ENCODE data around the gene BCL11A. TPM values are rescaled to one million over a fixed set of nuclear protein-coding genes. Genes with fewer than 3 reads are reported as not detected.

BCL11A gene
- total RNA-seq, 1 experiment from 2014 or later: 0.29 TPM

- Mint-ChIP-seq H3K9me3 (ENCODE audit: unreplicated experiment) (no peaks in the 10 kb centered on the region), H3K27ac (ENCODE audit: unreplicated experiment) (no peak overlapping the region), H3K27me3 (ENCODE audit: insufficient read depth, unreplicated experiment) (no peaks in the 10 kb centered on the region), H3K4me1 (ENCODE audit: low read depth, unreplicated experiment) (peaks cover 18% of the 10 kb centered on the region), H3K36me3 (ENCODE audit: insufficient read depth, unreplicated experiment) (no peaks in the 10 kb centered on the region), H3K4me3 (ENCODE audit: unreplicated experiment) (no peak overlapping the region)
- H3K27me3 ChIP-seq (replicated peaks; ENCODE audit: control insufficient read depth, insufficient read depth, low read length): no peaks in the 10 kb centered on the region
- BruUV-seq (replicated peaks): no TSS peak
- intact Hi-C loops (cut with micrococcal nuclease; ENCODE audit: unreplicated experiment): no loop called here
- CTCF ChIA-PET: interaction anchor here (0.7 kb wide), 1 partner anchor 111 kb away, joined by 3 read pairs; no protein-coding TSS in a partner anchor
- peaks cover 16% of the 10 kb centered on the region for H3K4me1 ChIP-seq
- no peak overlapping the region for H3K4me3 ChIP-seq (ENCODE audit: low read depth, low read length)
- POLR2A ChIA-PET: no interaction called here
- DNase-seq: no peak
- H3K9me3 ChIP-seq: no peaks in the 10 kb centered on the region
- TF ChIP-seq, protein P1, sequence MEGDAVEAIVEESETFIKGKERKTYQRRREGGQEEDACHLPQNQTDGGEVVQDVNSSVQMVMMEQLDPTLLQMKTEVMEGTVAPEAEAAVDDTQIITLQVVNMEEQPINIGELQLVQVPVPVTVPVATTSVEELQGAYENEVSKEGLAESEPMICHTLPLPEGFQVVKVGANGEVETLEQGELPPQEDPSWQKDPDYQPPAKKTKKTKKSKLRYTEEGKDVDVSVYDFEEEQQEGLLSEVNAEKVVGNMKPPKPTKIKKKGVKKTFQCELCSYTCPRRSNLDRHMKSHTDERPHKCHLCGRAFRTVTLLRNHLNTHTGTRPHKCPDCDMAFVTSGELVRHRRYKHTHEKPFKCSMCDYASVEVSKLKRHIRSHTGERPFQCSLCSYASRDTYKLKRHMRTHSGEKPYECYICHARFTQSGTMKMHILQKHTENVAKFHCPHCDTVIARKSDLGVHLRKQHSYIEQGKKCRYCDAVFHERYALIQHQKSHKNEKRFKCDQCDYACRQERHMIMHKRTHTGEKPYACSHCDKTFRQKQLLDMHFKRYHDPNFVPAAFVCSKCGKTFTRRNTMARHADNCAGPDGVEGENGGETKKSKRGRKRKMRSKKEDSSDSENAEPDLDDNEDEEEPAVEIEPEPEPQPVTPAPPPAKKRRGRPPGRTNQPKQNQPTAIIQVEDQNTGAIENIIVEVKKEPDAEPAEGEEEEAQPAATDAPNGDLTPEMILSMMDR (IDR thresholded peaks at IDR 0.05; ENCODE audit: insufficient read depth in 1 of 2, low read depth in 1 of 2, low read length in 1 of 2, severe bottlenecking in 1 of 2, unreplicated experiment in 1 of 2): no peak
- no peaks in the 10 kb centered on the region for H3K36me3 ChIP-seq (ENCODE audit: control insufficient read depth, insufficient read depth, low read length)
These were observed 114.8 kb downstream of the BCL11A start for GRCh38 chr2:60438653-60439052.

DNA sequence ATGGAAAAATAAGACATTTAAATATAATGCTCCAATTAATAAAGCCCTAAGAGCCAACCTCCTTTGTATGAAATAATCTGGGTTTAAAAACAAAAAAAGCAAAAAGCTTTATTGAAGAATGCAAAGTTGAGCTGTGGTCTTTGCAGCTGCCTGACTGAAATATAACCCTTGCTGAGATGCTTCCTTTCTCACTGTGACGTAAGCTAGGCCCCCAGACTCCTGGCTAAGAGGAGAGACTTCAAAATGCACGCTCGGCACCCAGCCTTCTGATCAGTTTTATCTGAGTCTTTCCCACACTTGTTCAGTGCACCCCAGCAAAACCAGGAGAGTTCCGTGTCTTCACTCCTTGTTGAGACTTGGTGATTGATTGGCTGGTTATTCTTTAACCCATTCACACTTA lies 115.3 kb downstream of the BCL11A start:
- H3K4me1 Mint-ChIP-seq (ENCODE audit: low read depth, unreplicated experiment): peaks cover 23% of the 10 kb centered on the region
- ChIA-PET POLR2A (no interaction called here), CTCF (interaction anchor here (0.7 kb wide), 1 partner anchor 112 kb away, joined by 3 read pairs; no protein-coding TSS in a partner anchor)
- Histone ChIP-seq H3K9me3 (no peaks in the 10 kb centered on the region), H3K4me1 (peaks cover 21% of the 10 kb centered on the region), H3K27me3 (replicated peaks; ENCODE audit: control insufficient read depth, insufficient read depth, low read length) (no peaks in the 10 kb centered on the region), H3K4me3 (ENCODE audit: low read depth, low read length) (no peak overlapping the region), H3K36me3 (ENCODE audit: control insufficient read depth, insufficient read depth, low read length) (no peaks in the 10 kb centered on the region)
- no peaks in the 10 kb centered on the region for H3K27me3 Mint-ChIP-seq (ENCODE audit: insufficient read depth, unreplicated experiment)
- no peak overlapping the region for H3K27ac Mint-ChIP-seq (ENCODE audit: unreplicated experiment)
- no peaks in the 10 kb centered on the region for H3K36me3 Mint-ChIP-seq (ENCODE audit: insufficient read depth, unreplicated experiment)
- DNase-seq: no peak
- TF ChIP-seq, protein P1 (IDR thresholded peaks at IDR 0.05; ENCODE audit: insufficient read depth in 1 of 2, low read depth in 1 of 2, low read length in 1 of 2, severe bottlenecking in 1 of 2, unreplicated experiment in 1 of 2): no peak
- no peaks in the 10 kb centered on the region for H3K9me3 Mint-ChIP-seq (ENCODE audit: unreplicated experiment)
- no TSS peak for BruUV-seq (replicated peaks)
- no peak overlapping the region for H3K4me3 Mint-ChIP-seq (ENCODE audit: unreplicated experiment)
- intact Hi-C loops (cut with micrococcal nuclease; ENCODE audit: unreplicated experiment): no loop called here

- no peak overlapping the region for H3K4me3 Mint-ChIP-seq (ENCODE audit: unreplicated experiment)
- no peaks in the 10 kb centered on the region for H3K36me3 Mint-ChIP-seq (ENCODE audit: insufficient read depth, unreplicated experiment)
- H3K9me3 ChIP-seq: no peaks in the 10 kb centered on the region
- peaks cover 24% of the 10 kb centered on the region for H3K4me1 Mint-ChIP-seq (ENCODE audit: low read depth, unreplicated experiment)
- ChIA-PET POLR2A (no interaction called here), CTCF (no interaction called here)
- no peak for DNase-seq
- no TSS peak for BruUV-seq (replicated peaks)
- intact Hi-C loops (cut with micrococcal nuclease; ENCODE audit: unreplicated experiment): no loop called here
- no peaks in the 10 kb centered on the region for H3K9me3 Mint-ChIP-seq (ENCODE audit: unreplicated experiment)
- TF ChIP-seq, protein P1 (IDR thresholded peaks at IDR 0.05; ENCODE audit: insufficient read depth in 1 of 2, low read depth in 1 of 2, low read length in 1 of 2, severe bottlenecking in 1 of 2, unreplicated experiment in 1 of 2): no peak
- no peak overlapping the region for H3K4me3 ChIP-seq (ENCODE audit: low read depth, low read length)
- H3K27me3 ChIP-seq (replicated peaks; ENCODE audit: control insufficient read depth, insufficient read depth, low read length): no peaks in the 10 kb centered on the region
- no peaks in the 10 kb centered on the region for H3K36me3 ChIP-seq (ENCODE audit: control insufficient read depth, insufficient read depth, low read length)
- H3K27ac Mint-ChIP-seq (ENCODE audit: unreplicated experiment): no peak overlapping the region
- no peaks in the 10 kb centered on the region for H3K27me3 Mint-ChIP-seq (ENCODE audit: insufficient read depth, unreplicated experiment)
- peaks cover 22% of the 10 kb centered on the region for H3K4me1 ChIP-seq
These were observed 116.3 kb downstream of the BCL11A start for GRCh38 chr2:60437080-60437696.

Measured in Caco-2 (cell line).